Endometrial microvascular endothelial cells (primary cell): ENCODE results near the gene VSNL1. TPM values are rescaled to one million over a fixed set of nuclear protein-coding genes. Genes with fewer than 3 reads are reported as not detected.

Source experiments
- in situ Hi-C: cut with HindIII; loops from 2 replicates; pipeline ENCODE4 v1.10.0; 2017; ENCODE audit warnings: low sequenced_read_pairs, low pct_unique_long_range_greater_than_20kb; ENCODE audit errors: inconsistent ontology term
- total RNA-seq: library from RNA; depleted of rRNA; stranded (reverse); fragments of >200 nt; gene quantifications from one replicate; pipeline ENCODE4 v1.2.3, GENCODE V29; 2015; ENCODE audit errors: inconsistent ontology term

VSNL1 gene
- total RNA-seq, 1 donor from 2014 or later = not detected

DNA sequence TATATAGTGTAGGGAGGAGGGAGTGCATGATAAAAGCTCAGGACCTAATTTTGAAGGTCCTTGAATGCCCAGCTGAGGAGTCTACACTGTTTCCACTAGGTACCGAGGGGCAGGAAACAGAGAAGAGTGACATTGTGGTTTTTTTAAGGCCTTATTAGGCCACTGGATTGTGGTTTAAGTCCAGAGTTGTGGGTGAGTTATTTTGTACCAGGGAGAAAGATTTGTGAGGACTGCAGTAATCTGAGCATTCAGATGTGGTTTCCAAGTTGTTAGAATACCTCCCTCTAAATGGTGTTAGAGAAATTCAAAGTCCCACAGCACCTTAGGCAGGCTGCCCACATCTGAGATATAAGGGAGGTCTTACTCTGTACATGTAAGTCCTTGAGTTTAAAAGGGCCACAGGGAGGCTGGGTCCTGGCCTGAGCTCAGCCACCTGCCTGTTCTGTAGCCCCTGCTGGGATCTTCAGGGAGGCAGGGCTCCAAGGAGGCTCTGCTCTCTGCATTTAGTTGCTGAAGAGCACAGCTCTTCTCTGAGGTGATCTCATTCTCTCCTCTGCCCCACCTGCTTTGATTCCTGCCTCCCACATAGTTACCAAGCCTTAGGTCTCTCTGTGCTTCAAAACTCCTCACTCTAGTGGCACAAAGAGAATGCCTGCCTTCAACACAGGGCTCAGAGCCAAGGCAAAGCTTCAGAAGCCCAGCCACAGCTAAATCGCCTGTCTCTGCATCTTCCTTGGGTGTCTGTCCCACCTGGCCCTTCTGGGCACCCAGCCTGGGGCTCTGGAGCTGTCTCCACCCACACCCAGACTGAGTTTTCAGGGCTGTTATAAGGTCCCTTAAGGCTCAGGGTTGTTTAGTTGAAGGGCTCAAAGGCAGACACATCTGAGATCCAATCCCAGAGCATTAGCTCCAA, 88.1 kb downstream of the VSNL1 start:
- in situ Hi-C loops = no loop called here

DNA sequence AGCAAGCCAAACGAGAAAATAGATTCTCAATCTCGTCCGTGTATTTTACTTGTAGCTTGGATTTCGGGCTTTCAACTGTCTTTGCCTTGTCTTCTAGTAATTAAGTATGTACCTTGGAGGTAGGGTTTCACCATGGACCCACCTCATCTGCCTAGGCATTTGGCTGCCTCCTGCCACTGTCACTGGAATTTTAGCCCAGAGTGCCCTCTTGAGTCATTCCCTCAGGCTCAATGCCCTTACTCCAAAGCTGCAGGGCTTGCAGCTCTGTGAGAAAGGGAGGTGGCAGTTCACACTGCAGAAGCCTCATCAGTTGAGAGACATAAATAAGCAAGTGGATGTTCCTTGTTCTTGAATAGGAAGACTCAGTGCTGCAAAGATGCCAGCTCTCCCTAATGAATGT, 89.6 kb downstream of the VSNL1 start:
- in situ Hi-C loops = no loop called here

DNA sequence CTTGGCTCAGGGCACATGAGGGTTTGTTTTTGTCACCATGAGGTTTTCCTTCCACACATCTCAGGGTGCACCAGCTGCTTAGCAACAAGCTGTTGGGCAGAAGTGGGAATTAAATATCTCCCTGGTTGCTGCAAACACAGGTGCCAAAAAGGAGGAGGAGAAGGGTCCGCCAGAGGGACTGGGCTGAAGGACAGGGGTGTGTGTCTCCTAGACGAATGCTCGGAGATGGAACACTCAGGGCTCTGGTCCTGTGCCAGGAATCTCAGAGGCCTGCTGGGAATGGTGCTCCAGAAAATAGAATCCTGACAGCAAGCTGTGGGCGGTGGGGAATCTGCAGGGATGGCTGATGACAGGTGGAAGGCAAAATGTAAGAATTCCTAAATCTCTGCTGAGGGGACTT, 94.5 kb downstream of the VSNL1 start:
- in situ Hi-C loops = no loop called here

DNA sequence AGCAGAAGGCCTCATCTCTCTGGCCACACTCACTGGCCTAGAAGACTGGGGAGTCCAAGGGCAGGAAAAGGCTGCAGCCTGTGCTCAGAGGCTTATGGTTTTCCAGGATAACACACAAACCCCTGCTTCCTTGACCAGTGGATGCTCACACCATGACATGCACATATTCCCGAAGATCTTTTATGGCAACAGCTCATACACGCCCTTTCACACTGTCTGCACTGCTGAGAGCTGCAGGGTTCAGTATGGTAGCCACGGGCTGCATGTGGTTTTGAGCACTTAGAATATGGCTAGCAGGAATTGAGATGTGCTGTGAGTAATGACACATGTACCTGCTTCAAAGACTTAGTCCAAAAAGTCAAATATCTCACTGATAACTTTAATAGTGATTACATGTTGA, 95.8 kb downstream of the VSNL1 start:
- in situ Hi-C loops = no loop called here

DNA sequence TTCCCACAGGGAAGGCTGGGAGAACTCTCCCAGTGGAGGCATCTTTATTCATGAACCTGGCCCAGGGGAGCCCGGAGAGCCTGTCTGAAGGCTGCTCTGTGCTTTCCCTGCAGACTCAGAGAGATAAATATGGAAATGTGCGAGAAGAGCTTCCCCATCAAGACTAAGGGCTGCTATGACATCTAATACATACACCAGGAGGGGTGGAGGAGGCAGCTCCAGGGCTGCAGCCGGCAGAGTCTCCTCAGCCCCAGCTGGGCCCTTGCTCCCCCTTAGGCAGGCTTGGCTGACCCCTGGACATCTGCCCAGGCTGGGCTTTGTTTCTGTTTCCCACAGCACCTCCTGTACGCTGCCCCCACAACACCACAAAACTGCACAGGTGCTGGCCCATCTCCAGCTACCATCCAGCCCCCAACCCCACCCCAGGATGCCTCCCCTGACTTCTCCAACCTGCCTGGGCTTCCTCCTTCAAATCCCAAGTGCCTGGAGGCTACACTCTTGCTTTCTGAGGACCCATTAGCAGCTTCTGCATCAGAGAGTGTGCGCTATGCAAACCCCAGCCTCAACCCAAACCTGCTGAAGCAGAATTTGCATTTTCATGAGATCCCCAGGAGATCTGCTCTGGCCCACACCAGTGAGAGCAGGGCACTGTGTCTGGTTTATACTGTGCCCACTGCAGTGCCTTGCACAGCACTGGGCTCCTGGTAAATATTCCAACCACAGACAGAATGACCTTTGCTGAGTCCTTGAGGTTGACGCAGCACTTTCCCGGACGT, 96.8 kb downstream of the VSNL1 start:
- in situ Hi-C loops = no loop called here

DNA sequence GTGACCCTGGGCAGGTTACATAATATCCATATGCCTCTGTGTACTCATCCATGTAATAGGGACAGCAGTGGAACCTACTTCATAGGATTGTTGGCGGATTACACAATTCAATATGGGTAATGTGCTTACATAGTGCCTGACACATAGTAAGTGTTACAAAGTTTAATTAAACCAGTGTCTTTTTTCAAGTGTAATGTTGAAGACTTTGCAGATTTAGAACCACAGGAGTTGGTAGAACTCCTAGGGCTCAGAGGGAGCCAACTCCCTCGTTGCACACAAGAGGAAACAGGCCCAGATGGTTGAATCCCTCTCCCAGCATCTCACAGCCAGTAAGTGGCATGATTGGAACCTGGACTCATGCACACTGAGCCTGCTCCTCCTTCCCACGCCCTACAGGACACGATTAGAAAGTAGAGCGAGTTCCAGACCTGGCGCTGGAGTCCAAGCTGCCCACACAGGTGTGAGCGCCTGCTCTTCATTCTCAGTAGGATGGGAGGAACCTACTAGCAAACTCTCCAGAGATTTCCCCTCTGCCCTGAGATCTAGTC, 97.8 kb downstream of the VSNL1 start:
- in situ Hi-C loops = no loop called here

DNA sequence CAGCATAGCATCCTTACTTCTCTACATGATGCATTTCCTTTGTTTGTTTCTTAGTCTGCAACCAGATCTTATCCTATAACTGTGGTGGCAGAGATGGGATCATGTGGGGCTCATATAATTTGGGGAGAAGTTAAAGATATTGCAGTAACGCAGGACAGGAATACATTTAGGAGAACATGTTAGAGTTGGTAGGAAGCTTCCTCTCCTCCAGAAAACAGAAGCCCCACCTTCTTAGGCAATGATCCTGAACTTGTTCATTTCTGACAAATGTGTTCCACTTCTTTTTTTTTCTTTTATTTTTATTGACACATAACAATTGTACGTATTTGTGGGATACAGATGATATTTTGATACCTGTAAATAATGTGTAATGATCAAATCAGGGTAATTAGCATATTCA, 99.9 kb downstream of the VSNL1 start:
- in situ Hi-C loops = no loop called here

DNA sequence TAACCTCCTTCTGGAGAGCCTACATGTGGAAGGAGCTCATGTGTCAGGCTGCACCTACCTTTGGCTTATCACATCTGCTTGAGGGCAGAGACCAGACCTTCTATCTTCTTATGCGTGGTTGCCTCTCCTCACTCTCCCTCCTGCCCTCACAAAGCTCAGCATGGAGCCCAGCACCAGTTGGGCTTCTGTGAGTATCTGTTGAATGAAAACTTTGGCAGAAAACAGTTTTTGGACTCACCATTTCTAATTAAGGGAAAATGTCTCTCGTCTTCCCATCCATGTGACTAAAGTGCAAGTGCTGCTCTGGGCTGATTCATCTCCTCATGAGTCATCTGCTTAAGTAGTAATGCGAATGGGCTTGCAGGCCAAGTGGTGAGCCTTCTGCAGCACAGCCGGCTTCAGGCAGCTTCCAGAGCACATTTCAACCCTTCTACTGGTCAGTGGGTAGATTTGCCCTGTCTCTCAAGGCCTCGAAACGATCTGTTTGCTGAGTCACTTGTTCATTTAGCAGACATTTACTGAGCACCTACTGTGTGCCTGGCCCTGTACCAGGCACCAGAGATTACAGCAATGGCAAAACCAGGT, 102.6 kb downstream of the VSNL1 start:
- in situ Hi-C loops = no loop called here

DNA sequence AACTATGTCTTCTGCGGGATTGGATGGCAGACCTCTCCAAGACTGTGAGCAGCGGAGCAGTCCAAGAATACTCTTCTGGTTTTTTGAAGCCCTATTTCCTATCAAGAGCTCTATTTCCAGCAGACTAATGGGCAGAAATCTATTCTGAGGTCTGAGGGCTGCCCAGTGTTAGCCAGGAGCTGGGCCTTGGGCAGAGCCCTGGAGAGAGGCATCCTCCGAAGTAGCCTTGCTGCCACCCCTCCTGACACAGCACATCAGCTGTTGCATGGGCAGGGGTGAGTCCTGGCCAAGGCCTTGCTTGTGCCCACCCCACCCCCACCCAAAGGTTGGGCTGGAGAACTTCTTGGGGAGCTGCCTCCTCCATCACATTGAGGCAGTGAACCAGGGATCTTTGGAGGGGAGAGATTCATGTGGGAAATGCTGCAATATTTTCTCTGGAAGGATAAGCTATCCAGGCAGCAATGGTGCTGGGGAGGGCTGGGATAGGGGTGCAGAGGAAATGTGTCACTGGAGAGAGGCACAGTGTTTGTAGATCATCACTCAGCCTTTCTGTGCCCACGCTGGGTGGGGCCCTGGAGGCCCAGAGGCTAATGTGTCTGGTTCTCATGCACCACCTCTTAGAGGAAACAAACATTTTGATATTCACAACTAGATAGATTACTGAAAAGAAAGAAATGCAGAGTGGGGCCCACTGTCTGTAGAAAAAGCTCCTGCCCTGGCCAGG, 104.7 kb downstream of the VSNL1 start:
- in situ Hi-C loops = no loop called here

DNA sequence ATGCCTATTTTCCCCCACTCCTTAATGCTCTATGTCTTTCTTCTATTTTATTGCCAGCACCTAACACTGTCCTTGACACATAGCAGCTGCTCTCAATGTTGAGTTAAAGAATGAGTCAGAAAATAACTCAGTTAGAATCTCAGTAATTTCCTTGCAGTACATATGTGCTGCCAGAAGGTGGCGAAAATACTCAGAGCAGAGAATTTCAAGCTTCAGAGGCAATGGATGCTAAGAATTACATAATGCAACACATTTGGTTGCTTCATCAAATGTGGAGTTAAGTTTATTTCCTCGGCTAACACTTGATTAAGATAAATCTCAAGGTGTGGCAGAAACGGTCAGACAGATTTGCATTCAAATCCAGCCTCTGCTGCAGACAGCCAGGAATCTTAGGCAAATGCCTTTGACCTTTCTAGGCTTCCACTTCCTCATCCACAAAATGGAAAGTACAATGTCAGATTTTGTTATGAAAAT, 105.6 kb downstream of the VSNL1 start:
- in situ Hi-C loops = no loop called here

DNA sequence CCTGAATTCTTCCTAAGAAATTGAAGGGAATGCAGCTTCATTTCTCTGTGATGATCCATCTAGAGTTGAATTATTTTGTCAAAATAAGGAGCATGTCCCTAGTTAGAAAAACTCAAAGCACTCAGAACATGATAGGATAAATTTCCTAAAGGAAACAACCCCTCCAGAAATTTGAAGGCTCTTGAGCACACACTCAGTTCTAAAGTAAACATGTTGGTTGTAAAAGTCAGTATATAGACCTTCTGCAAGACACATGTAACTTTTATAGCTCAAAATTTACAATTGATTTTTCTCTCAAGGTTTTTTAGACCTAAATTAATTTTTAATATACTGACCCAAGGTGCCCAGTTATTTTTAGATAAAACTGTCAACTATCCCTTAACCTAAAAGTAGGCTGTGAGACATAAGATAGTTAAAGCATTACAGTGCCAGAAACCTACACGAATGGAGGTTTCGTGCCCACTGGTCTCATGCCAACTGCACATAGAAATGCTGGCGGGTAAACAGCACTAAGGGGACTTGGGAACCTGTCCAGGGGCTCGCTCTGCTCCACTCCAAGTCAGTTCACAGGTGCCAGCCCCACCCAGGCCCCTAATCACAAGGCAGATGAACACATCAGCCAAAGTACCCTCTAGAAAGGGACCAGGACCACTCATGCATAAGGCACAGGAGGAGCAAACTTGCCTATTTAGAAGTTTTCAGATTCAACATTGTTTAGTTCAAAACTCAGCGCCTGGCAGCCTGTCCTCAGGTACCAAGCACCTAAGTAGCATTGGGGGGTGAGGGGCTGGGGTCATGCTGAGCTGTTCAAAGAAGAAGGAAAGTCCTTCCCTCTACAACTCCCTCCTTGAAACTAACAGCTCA, 106.6 kb downstream of the VSNL1 start:
- in situ Hi-C loops = no loop called here

DNA sequence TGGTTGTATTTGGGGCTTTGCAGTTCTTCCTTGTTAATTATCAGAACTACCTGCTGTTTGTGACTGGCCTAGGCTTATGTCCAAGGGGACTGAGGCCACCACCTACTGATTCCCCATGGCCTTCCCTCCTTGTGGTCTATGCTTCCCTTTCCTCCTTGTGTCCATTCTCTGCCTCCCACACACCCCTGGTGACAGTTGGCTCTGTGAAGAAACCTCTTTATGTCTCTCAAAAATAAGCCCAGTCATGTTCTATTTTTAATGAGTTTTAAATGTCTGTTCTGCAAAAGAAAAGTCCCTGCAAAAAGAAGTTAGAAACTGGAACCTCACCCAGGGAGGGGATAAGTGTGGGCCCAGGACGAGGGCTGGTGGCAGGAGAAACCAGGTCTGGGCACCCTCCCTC, 108.1 kb downstream of the VSNL1 start:
- in situ Hi-C loops = no loop called here

DNA sequence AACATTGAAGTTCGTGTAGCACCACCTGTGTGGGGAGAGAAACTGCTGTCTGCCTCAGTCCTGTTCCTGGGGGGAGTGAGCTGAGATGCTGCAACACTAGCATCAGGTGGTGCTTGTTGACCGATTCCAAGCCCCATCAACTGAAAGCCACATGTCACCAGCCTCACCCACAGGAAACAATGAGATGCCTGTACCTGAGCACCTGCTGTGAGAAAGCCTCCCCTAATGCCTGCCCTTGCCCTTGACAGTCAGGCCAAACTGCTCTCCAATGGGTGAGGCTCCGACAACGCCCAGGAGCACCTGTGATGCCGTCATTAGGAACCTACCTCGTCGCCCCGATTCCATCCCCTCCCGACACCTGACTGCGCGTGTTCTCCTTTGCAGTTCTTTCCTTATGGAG, 108.5 kb downstream of the VSNL1 start:
- in situ Hi-C loops = no loop called here

DNA sequence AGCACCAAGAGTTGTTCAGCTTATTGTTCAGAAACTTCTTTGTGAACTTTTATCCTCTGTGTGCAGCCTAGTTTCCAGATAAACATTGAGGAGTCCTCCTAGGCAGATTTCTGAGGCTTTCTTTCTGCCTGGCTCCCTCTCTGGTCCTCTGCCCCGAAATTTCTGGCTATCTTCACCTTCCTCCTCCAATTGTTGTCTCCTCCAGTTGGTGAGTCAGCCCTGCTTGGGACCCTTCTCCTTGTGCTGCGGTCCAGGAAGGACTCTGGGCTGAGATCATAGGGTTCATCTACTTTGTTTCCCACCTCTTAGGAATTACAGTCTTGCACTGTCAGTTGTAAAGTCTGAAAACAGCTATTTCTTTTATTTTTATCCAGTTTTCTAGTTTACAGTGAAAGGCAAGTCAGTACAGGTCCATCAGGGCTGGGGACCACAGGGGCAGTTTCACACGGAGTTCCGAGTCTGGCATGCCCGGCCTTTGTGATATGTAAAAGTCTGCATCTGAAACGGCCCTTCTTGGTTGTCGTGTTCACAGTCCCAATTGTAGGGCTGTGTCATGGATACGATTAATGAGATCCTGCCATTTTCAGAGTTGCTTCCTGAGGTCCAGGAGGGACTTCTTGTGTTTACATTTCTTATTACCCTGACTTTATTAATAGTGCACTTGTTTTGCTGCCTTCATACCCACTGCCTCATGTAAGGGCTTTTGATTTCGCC, 112.3 kb downstream of the VSNL1 start:
- in situ Hi-C loops = no loop called here

DNA sequence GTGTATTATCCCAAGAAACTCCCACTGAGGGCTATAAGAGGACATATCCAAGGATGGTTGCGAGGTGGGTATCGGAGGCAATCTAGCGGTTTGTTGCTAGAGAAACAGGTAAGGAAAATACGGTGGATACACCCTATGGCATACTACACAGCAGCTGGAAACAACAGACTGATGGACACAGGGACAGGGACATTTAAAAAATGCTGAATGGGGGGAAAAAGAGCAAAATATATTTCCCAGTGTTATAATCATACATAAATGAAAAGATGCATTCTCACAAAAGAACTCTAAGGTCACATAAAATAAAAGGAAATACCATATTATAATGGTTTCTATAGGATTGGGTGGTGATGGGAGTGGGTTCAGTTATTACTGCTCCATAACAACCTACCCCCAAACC, 117.3 kb downstream of the VSNL1 start:
- in situ Hi-C loops = no loop called here

DNA sequence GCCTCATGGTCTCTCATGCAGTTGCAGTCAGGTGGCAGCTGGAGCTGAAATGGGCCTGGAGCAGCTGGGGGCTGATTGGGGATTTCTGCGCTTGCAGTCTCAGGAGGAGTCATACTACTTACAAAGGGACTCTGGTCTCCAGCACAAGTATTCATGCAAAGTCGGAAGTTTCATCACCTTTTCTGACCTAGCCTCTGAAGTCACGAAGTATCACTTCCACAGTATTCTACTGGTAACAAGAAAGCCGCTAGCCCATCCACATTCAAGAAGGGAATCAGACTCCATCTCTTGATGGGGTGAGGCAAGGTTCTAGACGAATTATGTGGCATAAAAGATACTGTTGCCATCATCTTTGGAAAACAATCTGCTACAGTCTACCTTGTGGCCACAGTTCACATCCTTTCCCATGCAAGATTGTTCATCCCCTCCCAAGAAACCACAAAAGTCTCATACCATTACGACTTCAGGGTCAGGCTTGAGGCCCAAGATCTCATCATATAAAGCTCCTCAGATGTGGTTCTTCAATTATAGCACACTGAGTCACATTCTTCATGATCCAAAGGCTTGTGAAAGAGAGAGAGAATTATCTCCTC, 117.9 kb downstream of the VSNL1 start:
- in situ Hi-C loops = no loop called here

DNA sequence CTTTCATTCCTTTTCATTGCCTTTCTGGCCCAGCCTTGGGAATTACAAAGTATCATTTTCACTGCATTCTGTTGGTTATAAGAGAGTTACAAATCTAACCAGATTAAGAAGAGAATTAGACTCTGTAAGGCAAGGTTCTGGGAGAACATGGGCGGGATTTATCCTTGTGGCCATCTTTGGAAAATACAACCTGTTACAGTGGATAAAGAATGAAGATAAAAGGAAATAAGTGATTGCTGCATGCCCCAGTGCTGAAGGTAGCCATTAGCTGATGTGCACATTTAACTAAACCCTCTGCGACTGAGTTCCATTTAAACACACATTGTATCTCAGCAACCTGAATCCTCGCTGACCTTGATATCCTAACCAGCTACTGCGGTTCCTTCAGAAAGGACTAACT, 119.7 kb downstream of the VSNL1 start:
- in situ Hi-C loops = no loop called here
